Adipose tissue (tissue), 3 donors: ENCODE data around the gene XAB2. TPM values are rescaled to one million over a fixed set of nuclear protein-coding genes. Genes with fewer than 3 reads are reported as not detected.

Experiments used
- H3K27ac ChIP-seq: one replicate; pipeline ENCODE4 v1.5.1; 2013; ENCODE audit warnings: low read depth, low read length
- WGBS, 3 donors: extraction: QIAGEN DNeasy Blood & Tissue Kit; methylation state at CpG; one replicate each; pipeline ENCODE4 v1.1.7; 2013; 5-methylcytosine and 5-hydroxymethylcytosine counted together
- polyA plus RNA-seq, 3 donors: library from polyadenylated mRNA; stranded (reverse); fragments of 200-250 nt; gene quantifications; one replicate each; pipeline ENCODE4 v1.2.3, GENCODE V29; 2013
- donor health status: healthy with polysubstance abuse.
- donor health status: Bipolar disorder and iron deficiency.
- donor health status: healthy.

The XAB2 gene
- polyA plus RNA-seq, 3 donors = 23.3 to 33.7 (median 29.4) TPM

GRCh38 chr19:7619671-7620441 is 9.5 kb downstream of the XAB2 start:
- 54 to 91% (median 85%) methylated on average over 46 to 48 of the region's 48 CpGs for WGBS, 3 donors
- no peak overlapping the region for H3K27ac ChIP-seq

- H3K27ac ChIP-seq = no peak overlapping the region
These were observed 10.4 kb downstream of the XAB2 start for GRCh38 chr19:7618771-7619510.

GRCh38 chr19:7618348-7618747 is 11.0 kb downstream of the XAB2 start:
- WGBS, 3 donors = 23 to 68% (median 59%) methylated on average over 4 of the region's 4 CpGs
- H3K27ac ChIP-seq = no peak overlapping the region

More at GRCh38 chr19:7618771-7619510, 10.4 kb downstream of the XAB2 start:
- WGBS, 3 donors = 27 to 78% (median 75%) methylated on average over 20 to 21 of the region's 21 CpGs

DNA sequence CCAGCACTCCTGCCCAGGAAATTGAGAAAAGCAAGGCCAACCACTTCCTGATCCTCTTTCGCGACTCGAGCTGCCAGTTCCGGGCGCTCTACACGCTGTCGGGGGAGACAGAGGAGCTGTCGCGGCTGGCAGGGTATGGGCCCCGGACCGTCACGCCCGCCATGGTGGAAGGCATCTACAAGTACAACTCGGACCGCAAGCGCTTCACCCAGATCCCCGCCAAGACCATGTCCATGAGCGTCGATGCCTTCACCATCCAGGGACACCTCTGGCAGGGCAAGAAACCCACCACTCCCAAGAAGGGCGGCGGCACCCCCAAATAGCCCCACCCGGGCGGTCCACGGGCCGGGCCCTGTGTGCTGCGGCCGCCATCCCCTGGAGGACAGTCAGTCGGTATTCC is 11.6 kb downstream of the XAB2 start:
- H3K27ac ChIP-seq = no peak overlapping the region
- 71 to 90% (median 78%) methylated on average over 28 of the region's 28 CpGs for WGBS, 3 donors

GRCh38 chr19:7617172-7617571 is 12.2 kb downstream of the XAB2 start:
- H3K27ac ChIP-seq = no peak overlapping the region
- WGBS, 3 donors = 93 to 96% (median 93%) methylated on average over 12 of the region's 12 CpGs

GRCh38 chr19:7614859-7615741 is 14.2 kb downstream of the XAB2 start:
- no peak overlapping the region for H3K27ac ChIP-seq
- WGBS, 3 donors = 78 to 84% (median 84%) methylated on average over 47 to 59 of the region's 59 CpGs

DNA sequence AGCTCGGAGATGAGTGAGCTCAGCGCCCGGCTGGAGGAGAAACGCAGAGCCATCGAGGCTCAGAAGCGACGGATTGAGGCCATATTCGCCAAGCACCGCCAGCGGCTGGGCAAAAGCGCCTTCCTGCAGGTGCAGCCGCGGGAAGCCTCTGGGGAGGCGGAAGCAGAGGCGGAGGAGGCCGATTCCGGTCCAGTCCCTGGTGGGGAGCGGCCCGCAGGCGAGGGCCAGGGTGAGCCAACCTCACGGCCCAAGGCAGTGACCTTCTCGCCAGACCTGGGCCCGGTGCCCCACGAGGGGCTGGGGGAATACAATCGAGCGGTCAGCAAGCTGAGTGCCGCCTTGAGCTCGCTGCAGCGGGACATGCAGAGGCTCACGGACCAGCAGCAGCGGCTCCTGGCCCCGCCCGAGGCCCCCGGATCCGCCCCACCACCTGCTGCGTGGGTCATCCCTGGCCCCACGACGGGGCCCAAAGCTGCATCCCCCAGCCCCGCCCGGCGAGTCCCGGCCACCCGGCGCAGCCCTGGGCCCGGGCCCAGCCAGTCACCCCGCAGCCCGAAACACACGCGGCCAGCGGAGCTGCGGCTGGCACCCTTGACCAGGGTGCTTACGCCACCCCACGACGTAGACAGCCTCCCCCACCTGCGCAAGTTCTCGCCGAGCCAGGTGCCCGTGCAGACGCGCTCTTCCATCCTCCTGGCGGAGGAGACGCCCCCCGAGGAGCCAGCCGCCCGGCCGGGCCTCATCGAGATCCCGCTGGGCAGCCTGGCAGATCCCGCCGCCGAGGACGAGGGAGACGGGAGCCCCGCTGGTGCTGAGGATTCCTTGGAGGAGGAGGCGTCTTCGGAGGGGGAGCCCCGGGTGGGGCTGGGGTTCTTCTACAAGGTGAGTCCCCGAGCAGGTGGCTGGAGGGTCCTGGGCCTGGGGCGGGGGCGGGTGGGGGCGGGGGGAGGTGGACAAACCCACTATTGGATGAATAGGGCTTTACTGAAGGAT is 16.8 kb downstream of the XAB2 start:
- H3K27ac ChIP-seq = no peak overlapping the region
- 91 to 92% (median 91%) methylated on average over 72 to 81 of the region's 81 CpGs for WGBS, 3 donors

DNA sequence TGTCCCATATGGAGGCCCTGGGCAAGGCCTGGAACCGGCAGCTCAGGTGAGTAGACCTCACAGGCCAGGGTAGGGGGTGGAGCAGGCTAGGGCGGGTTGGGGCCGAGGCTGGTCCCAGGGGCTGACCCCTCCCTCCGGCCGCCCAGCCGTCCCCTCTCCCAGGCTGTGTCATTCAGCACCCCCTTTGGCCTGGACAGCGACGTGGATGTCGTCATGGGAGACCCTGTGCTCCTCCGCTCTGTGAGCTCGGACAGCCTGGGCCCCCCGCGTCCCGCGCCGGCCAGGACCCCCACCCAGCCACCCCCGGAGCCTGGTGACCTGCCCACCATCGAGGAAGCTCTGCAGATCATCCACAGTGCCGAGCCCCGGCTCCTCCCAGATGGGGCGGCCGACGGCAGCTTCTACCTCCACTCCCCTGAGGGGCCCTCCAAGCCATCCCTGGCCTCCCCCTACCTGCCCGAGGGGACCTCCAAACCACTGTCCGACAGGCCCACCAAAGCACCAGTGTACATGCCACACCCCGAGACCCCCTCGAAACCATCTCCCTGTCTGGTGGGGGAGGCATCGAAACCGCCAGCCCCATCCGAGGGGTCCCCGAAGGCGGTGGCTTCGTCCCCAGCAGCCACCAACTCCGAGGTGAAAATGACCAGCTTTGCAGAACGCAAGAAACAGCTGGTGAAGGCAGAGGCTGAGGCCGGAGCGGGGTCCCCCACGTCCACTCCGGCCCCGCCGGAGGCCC is 17.6 kb downstream of the XAB2 start:
- WGBS, 3 donors = 84 to 93% (median 87%) methylated on average over 37 to 41 of the region's 41 CpGs
- H3K27ac ChIP-seq = no peak overlapping the region

DNA sequence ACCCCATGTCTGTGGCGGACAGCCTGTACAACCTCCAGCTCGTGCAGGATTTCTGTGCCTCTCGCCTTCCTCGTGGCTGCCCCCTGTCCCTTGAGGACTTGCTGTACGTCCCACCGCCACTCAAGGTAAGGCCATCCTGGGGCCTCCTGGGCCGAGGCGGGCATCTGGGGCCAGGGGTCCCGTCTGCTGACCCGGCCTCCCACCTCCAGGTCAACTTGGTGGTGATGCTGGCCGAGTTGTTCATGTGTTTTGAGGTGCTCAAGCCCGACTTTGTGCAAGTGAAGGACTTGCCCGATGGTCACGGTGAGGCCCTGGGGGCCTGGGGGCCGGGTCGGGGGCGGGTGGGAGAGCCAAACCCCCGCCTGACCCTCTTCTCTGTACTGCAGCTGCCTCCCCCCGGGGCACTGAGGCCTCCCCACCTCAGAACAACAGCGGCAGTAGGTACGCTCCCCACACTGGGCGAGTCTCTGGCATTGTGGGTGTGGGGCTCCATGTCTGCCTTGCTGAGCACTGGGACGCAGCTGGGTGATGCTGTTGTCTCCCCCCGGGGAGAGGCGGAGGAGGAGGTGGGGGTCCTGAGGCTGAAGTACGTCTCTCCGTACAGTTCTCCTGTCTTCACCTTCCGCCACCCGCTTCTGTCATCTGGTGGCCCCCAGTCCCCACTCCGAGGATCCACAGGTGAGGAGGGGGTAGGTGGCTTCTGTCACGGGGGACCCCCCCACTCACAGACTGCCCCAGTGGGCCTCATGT is 18.7 kb downstream of the XAB2 start:
- no peak overlapping the region for H3K27ac ChIP-seq
- 83 to 88% (median 84%) methylated on average over 30 to 31 of the region's 31 CpGs for whole genome bisulfite sequencing, 3 donors

GRCh38 chr19:7607874-7608560 is 21.3 kb downstream of the XAB2 start:
- H3K27ac ChIP-seq = no peak overlapping the region
- WGBS, 3 donors = 86 to 92% (median 90%) methylated on average over 22 to 25 of the region's 25 CpGs

GRCh38 chr19:7607212-7607873 is 22.0 kb downstream of the XAB2 start:
- H3K27ac ChIP-seq = no peak overlapping the region
- WGBS, 3 donors = 67 to 84% (median 68%) methylated on average over 8 to 10 of the region's 10 CpGs

GRCh38 chr19:7606289-7606688 is 23.1 kb downstream of the XAB2 start:
- no peak overlapping the region for H3K27ac ChIP-seq
- 72 to 88% (median 80%) methylated on average over 16 to 17 of the region's 17 CpGs for WGBS, 3 donors

GRCh38 chr19:7605490-7606222 is 23.7 kb downstream of the XAB2 start:
- H3K27ac ChIP-seq = no peak overlapping the region
- 65 to 79% (median 71%) methylated on average over 13 to 14 of the region's 14 CpGs for WGBS, 3 donors

DNA sequence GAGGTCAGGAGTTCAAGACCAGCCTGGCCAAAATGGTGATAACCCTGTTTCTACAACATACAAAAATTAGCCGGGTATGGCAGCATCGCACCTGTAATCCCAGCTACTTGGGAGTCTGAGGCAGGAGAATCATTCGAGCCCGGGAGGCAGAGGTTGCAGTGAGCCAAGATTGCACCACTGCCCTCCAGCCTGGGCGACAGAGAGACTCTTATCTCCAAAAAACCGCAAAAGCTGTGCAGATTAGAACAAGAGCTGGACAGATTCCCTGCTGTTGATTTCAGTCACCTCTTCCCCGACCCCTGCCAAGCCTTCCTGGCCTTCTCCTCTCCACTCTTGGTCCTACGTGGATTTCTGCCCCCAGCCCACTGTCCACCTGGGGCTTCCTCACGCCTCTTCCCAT is 25.4 kb downstream of the XAB2 start:
- H3K27ac ChIP-seq = no peak overlapping the region
- 68 to 79% (median 74%) methylated on average over 9 of the region's 9 CpGs for WGBS, 3 donors
